Astrocyte of the spinal cord (primary cell): ENCODE measurements around the gene WLS.
"Not testable (repeated sequence)": the region's sequence is repeated elsewhere in the genome, so short reads cannot be mapped to it uniquely, and the experiment has no call there.

Source experiments
- DNase-seq: peaks from one replicate; pipeline ENCODE4 v3.0.0; 2011; ENCODE audit warnings: low read depth, low spot score
- H3K4me3 ChIP-seq: 2 replicates; pipeline ENCODE4 v1.5.1; 2011; ENCODE audit warnings: low read depth, mild to moderate bottlenecking, low read length, moderate library complexity
- in situ Hi-C: cut with HindIII; loops from 2 replicates; pipeline ENCODE4 v1.10.0; 2017; ENCODE audit warnings: low sequenced_read_pairs
- TF ChIP-seq, protein P1 (sequence below): IDR thresholded peaks from 2 replicates; pipeline ENCODE4 v1.5.1; 2012; ENCODE audit warnings: low read depth, mild to moderate bottlenecking, low read length, inconsistent platforms

Gene WLS

GRCh38 chr1:68173283-68173935 lies 58.9 kb downstream of the WLS start:
- in situ Hi-C loops: no loop called here
- TF ChIP-seq, protein P1, sequence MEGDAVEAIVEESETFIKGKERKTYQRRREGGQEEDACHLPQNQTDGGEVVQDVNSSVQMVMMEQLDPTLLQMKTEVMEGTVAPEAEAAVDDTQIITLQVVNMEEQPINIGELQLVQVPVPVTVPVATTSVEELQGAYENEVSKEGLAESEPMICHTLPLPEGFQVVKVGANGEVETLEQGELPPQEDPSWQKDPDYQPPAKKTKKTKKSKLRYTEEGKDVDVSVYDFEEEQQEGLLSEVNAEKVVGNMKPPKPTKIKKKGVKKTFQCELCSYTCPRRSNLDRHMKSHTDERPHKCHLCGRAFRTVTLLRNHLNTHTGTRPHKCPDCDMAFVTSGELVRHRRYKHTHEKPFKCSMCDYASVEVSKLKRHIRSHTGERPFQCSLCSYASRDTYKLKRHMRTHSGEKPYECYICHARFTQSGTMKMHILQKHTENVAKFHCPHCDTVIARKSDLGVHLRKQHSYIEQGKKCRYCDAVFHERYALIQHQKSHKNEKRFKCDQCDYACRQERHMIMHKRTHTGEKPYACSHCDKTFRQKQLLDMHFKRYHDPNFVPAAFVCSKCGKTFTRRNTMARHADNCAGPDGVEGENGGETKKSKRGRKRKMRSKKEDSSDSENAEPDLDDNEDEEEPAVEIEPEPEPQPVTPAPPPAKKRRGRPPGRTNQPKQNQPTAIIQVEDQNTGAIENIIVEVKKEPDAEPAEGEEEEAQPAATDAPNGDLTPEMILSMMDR: no peak
- H3K4me3 ChIP-seq: no peak overlapping the region
- peak; percentile 81 for DNase-seq

GRCh38 chr1:68171795-68172194 lies 60.5 kb downstream of the WLS start:
- DNase-seq, in situ Hi-C loops, H3K4me3 ChIP-seq: not testable (repeated sequence)

DNA sequence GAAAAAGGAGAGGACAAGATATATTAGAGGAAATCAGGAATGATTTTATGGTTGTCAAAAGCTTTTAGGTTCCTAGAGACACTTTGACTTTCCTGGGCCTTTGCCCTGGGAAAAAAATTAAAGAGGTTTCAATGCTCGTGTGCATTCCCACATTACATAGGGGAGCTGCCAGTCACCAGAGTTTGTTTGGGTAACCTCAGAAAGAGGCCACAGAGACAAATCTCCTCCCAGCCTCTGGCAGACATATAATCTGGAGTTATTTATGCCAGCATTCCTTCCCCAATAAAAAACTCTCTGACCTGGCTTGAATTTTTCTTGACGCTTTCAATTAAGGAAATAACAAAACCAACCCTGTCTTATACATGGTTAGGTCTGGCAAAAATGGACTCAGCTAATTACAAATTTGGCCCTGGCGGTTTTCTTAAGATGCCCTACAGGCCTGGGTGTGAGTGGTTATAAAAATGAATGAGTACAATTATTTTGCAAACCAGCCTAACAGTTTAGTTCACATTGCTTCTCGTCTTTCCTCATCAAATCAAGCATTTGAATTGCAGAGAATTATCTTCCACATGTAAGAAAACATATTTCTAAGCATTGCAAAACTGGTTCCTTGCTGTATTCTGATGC lies 63.7 kb downstream of the WLS start:
- no peak overlapping the region for H3K4me3 ChIP-seq
- in situ Hi-C loops: no loop called here
- TF ChIP-seq, protein P1: no peak
- no peak for DNase-seq

DNA sequence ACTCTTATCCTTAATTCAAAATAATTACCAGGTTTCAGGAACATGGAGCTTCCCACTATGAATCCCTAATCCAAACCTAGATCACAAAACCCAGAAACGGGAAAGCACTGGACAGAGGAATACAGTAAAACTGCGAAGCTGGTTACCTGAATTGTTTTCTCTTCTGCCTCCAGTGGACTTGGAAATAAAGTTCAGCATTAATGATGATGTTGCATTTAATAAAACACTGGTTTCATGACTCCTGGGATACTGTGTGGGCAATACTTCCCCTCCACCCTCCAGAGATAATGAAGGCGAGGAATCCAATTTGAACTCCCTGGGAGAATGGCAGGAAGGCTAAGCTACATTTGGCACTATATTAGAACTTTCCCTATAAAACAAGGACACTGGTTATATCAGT lies 65.1 kb downstream of the WLS start:
- no peak overlapping the region for H3K4me3 ChIP-seq
- no peak for DNase-seq
- in situ Hi-C loops: no loop called here
- TF ChIP-seq, protein P1: no peak

DNA sequence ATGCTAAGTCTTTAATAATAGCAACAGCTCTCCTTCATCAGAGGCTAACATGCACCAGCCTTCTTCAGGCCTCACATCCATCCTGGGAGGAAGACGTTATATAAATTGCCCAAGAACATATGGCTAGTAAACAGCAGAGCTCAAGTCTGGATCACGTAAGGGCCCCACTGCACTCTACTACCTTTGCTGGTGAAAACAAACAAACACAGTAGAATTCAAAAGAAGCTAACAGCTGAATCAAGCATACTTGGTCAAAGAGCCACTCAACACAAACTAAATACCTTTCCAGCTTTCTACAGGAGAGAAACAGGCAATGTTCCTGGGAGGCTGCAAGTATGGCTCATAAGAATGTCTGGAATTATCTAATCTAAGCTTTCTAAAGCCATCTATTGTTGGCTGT lies 66.0 kb downstream of the WLS start:
- H3K4me3 ChIP-seq: no peak overlapping the region
- DNase-seq: no peak
- in situ Hi-C loops: no loop called here
- TF ChIP-seq, protein P1: no peak

DNA sequence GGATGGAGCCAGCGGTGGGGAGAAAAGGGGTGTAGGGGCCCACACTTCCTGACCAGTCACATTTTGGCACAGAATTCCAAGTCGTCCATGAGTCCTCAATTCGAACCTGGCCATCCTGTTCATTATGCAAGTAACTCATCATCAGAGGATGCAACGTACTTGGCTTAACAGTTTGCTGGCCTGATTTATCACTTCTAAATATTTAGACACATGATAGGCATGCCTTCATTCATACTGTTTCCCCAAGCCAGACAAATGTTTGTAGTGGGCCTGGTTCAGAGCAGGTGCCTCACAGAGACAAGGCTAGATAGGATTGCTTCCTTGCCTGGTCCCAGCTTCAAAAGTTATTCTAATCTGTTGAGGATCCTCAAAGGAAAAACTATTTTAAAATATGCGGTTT lies 66.7 kb downstream of the WLS start:
- TF ChIP-seq, protein P1: no peak
- H3K4me3 ChIP-seq: no peak overlapping the region
- in situ Hi-C loops: no loop called here

DNA sequence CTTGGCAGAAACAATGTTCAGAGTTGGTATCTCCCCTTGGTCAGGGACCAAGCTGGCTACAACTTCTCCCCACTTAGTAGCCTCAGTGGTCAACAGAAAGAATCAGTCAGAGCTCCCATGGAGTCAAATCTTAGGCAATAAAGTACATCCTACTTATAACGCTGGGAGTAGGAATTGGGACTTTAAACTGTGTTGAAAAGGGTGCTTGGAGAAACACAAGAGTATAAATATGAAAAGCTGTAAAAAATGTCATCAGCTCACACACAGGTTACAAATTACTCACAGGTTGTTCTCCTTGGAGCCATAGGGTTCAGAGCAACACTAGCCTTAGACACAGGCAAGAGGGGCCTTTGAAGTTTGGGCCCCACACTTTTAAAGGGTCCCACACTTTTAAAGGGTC lies 67.4 kb downstream of the WLS start:
- in situ Hi-C loops: no loop called here
- no peak for DNase-seq

More for the DNA sequence above, 66.7 kb downstream of the WLS start:
- no peak for DNase-seq

More for the DNA sequence above, 67.4 kb downstream of the WLS start:
- TF ChIP-seq, protein P1: no peak
- no peak overlapping the region for H3K4me3 ChIP-seq
